Stimulated activated CD8-positive, alpha-beta memory T cell treated with anti-CD3 and anti-CD28 coated beads, Interleukin-7, amount 100 ng/mL, for 1 hour (primary cell): Measurements from ENCODE around the gene IGFBP1.

ENCODE experiments used
- DNase-seq, 2 donors: peaks; one replicate each; pipeline ENCODE4 v3.0.0-alpha.2; 2020; ENCODE audit warnings: low read depth in 2 of 2

IGFBP1 gene

DNA sequence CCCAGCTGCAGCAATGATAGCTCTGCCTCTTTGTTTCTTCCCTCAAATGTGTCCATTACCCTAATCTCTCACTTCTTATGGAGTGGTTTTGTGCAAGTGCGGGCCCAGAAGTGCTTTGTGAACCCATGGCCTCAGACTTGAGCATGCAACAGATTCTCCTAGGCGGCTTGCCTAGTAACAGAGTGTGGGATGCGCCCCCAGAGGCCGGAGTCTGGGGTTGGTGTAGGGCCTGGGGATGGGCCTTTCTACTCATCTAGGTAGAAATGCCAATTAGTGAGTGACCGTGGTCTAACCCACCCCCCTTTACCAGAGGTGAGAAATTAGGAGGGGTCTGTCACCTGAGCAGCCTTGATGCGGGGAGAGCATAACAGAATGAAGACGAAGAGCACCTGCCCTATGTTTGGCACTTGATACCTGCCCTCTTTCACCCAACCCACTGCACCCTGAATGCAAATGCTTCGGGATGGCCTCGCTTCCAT is 7.0 kb upstream of the IGFBP1 start:
- DNase-seq = no peak

DNA sequence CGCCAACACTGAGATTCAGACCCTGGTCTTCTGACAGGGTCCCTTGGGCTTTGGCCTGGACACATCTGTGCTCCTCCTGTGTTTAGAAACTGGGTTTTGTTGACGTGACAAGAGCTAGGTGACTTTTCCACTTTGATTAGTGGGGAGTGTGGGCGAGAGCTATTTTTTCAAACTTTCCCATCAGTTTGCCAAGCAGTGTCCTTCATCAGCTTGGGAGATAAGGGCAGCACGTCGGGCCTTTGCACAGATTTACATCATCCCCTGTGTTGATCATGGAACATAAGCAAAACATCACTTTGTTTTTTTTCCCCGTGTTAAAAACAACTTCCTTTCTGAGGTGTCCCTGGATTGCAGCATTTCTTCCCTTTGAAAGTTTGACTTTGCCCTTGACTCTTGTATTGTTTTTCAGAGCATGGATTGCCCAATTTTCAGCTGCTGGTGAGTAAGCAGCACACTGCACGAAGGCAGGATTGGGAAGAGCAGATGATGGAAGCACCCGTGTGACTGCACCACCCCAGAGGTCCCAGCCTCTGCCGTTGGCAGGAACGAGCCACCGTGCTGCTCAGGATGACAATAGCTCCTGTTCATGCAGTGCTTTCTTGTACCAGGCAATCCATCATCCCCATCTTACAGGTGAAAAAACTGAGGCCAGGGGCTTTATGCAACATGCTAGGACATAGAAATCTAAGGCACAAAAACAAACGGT is 6.4 kb upstream of the IGFBP1 start:
- DNase-seq = no peak

- DNase-seq = no peak
Measured at GRCh38 chr7:45882465-45882810, 5.8 kb upstream of the IGFBP1 start.

- no peak for DNase-seq
Measured at GRCh38 chr7:45884136-45884535, 4.2 kb upstream of the IGFBP1 start.

- no peak for DNase-seq
Measured at GRCh38 chr7:45885264-45885882, 2.9 kb upstream of the IGFBP1 start.

- no peak for DNase-seq
Measured at GRCh38 chr7:45886931-45887667, 1.2 kb upstream of the IGFBP1 start.

GRCh38 chr7:45888993-45889366 is 692 bp downstream of the IGFBP1 start:
- DNase-seq = no peak

DNA sequence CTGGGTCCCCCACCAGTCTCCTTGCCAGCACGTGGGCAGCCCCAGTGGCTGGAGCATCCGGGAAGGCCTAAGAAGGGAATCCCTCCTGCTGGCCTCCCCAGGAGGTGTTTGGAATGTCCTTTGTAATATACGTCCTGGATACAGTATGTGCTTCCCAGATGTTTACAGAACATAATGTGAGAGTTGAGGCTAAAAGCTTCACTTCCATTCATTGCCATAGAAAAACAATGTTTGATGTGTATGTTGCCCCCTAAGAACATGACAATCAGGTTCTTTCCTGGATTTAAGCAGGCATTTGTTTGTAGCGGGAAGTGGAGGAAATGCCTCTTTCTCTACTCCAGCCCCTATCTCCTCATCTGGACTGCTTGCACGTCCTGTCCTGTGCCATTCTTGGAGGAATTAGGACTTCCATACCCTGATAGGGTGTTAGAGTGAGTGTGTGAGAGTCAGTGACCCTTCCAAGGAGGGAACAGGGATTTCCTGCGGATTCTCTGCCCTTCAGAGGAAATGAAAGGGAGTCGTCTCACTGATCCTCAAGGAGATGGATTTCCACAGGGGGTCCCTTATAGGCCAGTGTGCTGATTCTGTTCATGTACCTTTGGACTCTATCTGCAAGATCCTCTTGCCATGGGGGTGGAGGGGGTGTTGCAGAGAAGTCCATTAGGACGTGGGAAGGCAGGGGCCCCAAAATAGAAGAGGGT is 1.2 kb downstream of the IGFBP1 start:
- DNase-seq = no peak

DNA sequence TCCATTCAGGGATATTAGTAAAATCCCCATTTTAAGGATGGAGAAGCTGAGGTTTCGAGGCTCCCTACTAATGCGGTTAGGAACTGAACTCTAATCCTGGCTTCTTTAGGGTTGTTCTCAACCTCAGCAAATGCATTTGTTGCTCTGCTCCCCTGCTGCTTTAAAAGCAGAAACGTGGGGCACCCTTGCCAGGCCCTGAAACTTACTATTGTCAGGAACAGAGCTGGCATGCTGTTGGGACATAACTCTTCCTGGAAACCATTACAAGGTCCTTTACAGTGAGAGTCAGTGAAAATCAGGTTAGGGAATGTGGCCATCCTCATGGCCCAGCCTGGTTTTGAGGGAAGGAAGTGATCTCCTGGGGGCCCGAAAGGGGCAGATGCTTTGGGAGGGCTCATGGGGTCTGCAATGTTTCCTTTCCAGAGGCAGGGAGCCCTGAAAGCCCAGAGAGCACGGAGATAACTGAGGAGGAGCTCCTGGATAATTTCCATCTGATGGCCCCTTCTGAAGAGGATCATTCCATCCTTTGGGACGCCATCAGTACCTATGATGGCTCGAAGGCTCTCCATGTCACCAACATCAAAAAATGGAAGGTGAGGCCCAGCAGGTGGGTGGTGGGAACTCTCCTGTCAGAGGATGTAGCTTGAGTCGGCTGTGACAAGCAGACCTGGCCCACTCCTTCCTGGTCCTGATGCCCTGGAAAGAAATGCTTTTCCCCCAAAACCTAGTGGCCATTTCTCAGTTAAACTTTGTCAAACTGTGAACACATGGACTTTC is 2.0 kb downstream of the IGFBP1 start:
- DNase-seq = no peak

- no peak for DNase-seq
Measured at GRCh38 chr7:45890902-45891461, 2.7 kb downstream of the IGFBP1 start.

DNA sequence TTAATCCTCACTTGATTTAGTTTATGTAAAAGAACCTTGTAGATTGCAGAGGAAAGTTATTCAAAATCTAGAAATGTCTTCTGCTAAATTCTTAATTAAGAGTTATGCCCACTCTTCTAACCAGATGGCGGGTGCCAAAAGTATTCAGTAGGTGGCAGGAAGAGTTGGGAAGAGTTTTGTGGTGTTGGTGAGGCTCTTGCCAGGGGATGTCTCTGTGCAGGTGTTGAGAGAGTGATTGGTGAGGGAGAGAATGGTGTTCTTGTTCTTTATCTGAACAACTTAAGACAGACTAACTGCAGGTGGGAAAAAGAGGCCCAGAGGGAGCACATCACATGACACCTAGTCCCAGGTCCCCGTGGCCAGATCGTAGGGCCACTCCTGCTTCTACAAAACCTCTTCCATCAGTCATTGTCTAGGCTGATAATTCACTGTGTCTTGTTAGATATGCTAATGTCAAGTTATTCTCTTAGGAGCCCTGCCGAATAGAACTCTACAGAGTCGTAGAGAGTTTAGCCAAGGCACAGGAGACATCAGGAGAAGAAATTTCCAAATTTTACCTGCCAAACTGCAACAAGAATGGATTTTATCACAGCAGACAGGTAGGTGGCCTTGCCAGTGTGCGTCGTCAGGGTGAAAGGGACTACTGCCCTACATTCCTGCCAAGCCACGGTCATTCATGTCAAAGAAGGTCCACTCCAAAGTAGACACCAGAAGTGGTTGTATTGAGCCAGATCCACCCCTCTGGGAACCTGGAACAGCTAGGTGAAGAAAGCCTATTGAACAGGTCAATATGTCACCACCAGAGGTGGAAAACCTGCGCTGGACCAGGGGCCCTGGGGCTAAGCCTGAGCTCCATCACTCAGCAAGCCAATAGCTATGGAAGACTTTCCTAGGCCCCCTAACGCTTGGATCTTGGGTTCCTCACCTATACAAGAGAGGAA is 3.4 kb downstream of the IGFBP1 start:
- no peak for DNase-seq

DNA sequence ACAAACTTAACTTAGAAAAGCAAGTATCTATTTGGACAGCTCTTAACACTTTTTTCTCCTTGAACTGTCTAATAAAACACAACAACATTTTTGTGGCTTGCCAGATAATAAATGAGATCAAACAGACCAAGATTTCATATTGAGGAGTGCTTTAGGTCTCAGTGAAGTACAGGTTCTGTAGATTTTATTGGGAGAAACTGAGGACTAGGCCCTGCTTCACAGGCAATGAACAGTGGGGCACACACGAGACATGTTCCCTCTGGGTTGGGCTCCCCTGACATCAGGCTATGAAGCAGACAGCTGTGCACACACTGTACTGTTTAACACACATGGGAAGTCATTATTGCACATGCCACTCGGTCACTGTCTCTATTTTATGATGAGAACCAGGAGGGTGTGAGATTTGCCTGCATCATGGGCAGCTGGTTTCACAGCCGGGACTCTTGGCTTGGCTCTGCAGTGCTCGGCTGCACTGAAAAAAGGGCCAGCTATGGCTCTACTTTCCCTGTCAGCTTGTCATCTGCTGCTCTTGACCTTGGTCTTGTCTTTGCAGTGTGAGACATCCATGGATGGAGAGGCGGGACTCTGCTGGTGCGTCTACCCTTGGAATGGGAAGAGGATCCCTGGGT is 4.2 kb downstream of the IGFBP1 start:
- no peak for DNase-seq

DNA sequence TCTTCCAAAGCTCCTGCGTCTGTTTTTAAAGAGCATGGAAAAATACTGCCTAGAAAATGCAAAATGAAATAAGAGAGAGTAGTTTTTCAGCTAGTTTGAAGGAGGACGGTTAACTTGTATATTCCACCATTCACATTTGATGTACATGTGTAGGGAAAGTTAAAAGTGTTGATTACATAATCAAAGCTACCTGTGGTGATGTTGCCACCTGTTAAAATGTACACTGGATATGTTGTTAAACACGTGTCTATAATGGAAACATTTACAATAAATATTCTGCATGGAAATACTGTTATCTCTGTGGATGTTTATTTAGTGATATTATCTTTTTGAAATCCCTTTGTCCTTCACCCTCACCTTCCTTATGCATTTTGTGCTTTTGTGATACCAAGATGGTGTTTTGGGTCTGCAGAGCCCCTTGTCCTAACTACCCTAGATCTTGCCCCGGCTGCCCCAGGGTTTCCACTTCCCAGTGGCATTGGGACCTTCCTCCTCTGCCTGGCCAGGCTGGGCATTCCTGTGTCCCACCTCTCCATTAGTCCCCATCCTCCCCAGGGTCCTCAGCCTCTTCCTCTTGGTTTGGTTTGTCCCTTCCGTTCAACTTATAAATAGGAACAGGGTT is 5.2 kb downstream of the IGFBP1 start:
- DNase-seq = no peak

GRCh38 chr7:45893996-45894664 is 5.8 kb downstream of the IGFBP1 start:
- DNase-seq = no peak

DNA sequence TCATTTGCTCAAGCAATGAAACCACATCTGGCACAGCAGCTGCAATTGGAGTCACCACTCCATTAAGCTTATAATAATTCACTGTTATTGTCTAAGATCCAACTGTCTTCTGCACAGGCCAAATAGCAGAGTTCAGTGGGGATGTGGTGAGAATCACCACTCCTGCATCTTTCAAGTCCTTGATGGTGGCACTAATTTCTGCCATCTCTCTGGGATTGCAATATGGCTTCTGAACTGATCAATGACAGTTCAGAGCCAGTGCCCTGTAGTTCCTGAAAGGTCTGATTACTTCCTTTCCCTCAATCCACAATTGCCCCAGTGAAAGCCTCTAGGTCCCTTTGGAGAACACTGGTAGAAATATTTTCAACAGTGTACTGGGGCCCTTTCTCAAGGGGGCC is 6.4 kb downstream of the IGFBP1 start:
- no peak for DNase-seq

DNA sequence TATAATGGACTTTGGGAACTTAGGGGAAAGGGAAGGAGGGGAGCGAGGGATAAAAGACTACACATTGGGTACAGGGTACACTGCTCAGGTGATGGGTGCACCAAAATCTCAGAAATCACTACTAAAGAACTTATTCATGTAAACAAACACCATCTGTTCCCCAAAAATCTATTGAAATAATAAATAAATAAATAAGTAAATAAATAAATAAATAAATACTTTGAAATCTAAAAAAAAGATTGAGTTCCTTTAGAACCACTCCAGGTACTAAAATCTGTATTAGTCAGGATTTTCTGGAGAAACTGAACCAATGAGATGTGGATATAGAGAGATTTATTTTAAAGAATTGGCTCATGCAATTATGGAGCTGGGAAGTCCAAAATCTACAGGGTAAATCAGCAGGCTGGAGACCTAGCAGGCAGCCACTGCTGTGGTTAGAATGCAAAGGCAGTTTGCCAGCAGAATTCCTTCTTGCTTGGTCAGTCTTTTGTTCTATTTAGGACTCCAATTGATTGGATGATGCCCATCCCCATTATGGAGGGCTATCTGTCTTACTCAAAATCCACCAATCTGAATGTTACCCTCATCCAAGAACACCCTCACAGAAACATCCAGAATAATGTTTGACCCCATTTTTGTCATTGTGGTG is 8.9 kb downstream of the IGFBP1 start:
- no peak for DNase-seq

DNA sequence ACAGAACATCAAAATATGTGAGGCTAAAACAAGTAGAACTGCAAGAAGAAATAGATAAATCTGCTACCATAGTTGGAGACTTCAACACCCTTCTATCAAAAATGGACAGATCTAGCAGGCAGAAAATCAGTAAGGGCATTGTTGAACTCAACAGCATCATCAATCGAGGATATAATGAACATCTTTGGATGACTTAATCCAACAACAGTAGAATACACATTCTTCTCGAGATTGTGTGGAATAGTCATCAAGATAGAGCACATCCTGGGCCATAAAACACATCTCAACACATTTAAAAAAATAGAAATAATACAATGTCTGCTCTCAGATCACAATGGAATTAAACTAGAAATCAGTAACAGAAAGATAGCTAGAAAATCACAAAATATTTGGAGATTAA is 9.9 kb downstream of the IGFBP1 start:
- DNase-seq = no peak

DNA sequence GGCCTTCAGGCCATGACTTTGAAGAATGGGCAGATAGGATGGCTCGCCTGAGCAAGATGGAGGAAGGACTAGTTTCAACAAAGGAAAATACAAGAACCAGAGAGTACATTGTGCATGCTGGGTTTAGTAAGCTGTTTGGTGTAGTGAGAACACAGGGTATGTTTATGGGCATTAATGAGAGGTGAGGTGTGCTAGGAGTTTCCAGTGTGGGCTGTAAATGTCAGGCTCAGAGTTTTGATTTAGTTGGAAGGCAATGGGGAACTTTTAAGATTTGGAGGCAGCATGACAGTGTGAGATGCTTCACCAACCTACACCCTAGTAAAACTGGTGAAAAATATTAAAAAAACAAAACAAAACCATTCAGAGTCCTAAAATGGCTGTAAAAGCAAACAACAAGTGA is 13.3 kb downstream of the IGFBP1 start:
- DNase-seq = no peak
